Smooth muscle cell (in vitro differentiated cells): ENCODE results near the gene ACTR8. TPM values are rescaled to one million over a fixed set of nuclear protein-coding genes. Genes with fewer than 3 reads are reported as not detected.

ENCODE experiments used
- DNase-seq: peaks from one replicate; lab custom pipeline; 2025; ENCODE audit not compliant: unreplicated experiment; lab: John Stamatoyannopoulos, UW
- H2AFZ ChIP-seq: fragments of 200-600 bp; sonication (generic); 2 replicates; pipeline ENCODE4 v1.6.0; 2016; ENCODE audit warnings: antibody characterized with exemption, low read depth, mild to moderate bottlenecking
- H3F3A ChIP-seq: fragments of 200-600 bp; sonication (generic); 2 replicates; pipeline ENCODE4 v1.6.0; 2017; ENCODE audit warnings: antibody characterized with exemption, low read depth
- H3K27ac ChIP-seq: fragments of 200-600 bp; sonication (generic); 2 replicates; pipeline ENCODE4 v1.5.1; 2016; ENCODE audit warnings: low read depth, mild to moderate bottlenecking
- H3K27me3 ChIP-seq: fragments of 200-600 bp; sonication (generic); 2 replicates; pipeline ENCODE4 v1.6.1; 2016; ENCODE audit warnings: low read depth, mild to moderate bottlenecking
- H3K36me3 ChIP-seq: fragments of 200-600 bp; sonication (generic); 2 replicates; pipeline ENCODE4 v1.5.1; 2016; ENCODE audit warnings: low read depth
- H3K4me1 ChIP-seq: fragments of 200-600 bp; sonication (generic); 2 replicates; pipeline ENCODE4 v1.5.1; 2016; ENCODE audit warnings: low read depth
- H3K4me2 ChIP-seq: fragments of 200-600 bp; sonication (generic); 2 replicates; pipeline ENCODE4 v1.6.0; 2016; ENCODE audit warnings: mild to moderate bottlenecking
- H3K4me3 ChIP-seq: fragments of 200-600 bp; sonication (generic); 2 replicates; pipeline ENCODE4 v1.5.1; 2016; ENCODE audit warnings: mild to moderate bottlenecking
- H3K79me2 ChIP-seq: fragments of 200-600 bp; sonication (generic); 2 replicates; pipeline ENCODE4 v1.6.0; 2016; ENCODE audit warnings: low read depth, mild to moderate bottlenecking
- H3K9ac ChIP-seq: fragments of 200-600 bp; sonication (generic); 2 replicates; pipeline ENCODE4 v1.6.0; 2016; ENCODE audit warnings: low read depth
- H3K9me3 ChIP-seq: fragments of 200-600 bp; sonication (generic); replicated peaks from 2 replicates; pipeline ENCODE4 v1.5.1; 2016; ENCODE audit warnings: low read depth
- H4K20me1 ChIP-seq: fragments of 200-600 bp; sonication (generic); 2 replicates; pipeline ENCODE4 v1.6.0; 2016; ENCODE audit warnings: low read depth
- CTCF ChIP-seq: fragments of 200-600 bp; sonication (generic); IDR thresholded peaks from 2 replicates; pipeline ENCODE4 v1.5.1; 2017; ENCODE audit warnings: borderline replicate concordance, mild to moderate bottlenecking, antibody characterized with exemption; ENCODE audit not compliant: insufficient read depth, poor library complexity, severe bottlenecking
- WGBS: methylation state at CpG from one replicate; pipeline ENCODE4 v1.1.7; 2016; ENCODE audit warnings: low lambda C conversion rate; 5-methylcytosine and 5-hydroxymethylcytosine counted together
- polyA plus RNA-seq: library from polyadenylated mRNA; unstranded; fragments of >200 nt; fragmentation: Nextera tagmentation; extraction: Ambion mirVana; gene quantifications from 2 replicates; pipeline ENCODE4 v1.2.1, GENCODE V29; 2016
- total RNA-seq: library from RNA; depleted of rRNA; stranded (reverse); fragments of >200 nt; gene quantifications from 2 replicates; pipeline ENCODE4 v1.2.3, GENCODE V29; 2014

Gene ACTR8
- total and polyA plus RNA-seq, 2 experiments from 2014 or later = 17.4 to 23.1 TPM

GRCh38 chr3:53887446-53887845 lies 5.5 kb upstream of the ACTR8 start:
- TF ChIP-seq CTCF = no peak
- Histone ChIP-seq H3K9me3 (no peaks in the 10 kb centered on the region), H3K36me3 (no peaks in the 10 kb centered on the region), H2AFZ (no peak overlapping the region), H3K9ac (no peak overlapping the region), H3K27ac (no peak overlapping the region), H3K27me3 (no peaks in the 10 kb centered on the region), H3K4me3 (no peak overlapping the region), H3K4me1 (peaks cover 11% of the 10 kb centered on the region), H4K20me1 (peaks cover 51% of the 10 kb centered on the region), H3F3A (peaks cover 10% of the 10 kb centered on the region), H3K4me2 (no peak overlapping the region), H3K79me2 (peaks cover 43% of the 10 kb centered on the region)
- no peak for DNase-seq

- Histone ChIP-seq H3K27ac (peak overlapping the region; percentile 37), H3K4me2 (no peak overlapping the region), H4K20me1 (peaks cover 47% of the 10 kb centered on the region), H3F3A (peaks cover 10% of the 10 kb centered on the region), H3K4me1 (peaks cover 11% of the 10 kb centered on the region), H3K9ac (no peak overlapping the region), H3K9me3 (no peaks in the 10 kb centered on the region), H3K36me3 (no peaks in the 10 kb centered on the region), H2AFZ (no peak overlapping the region), H3K79me2 (peaks cover 43% of the 10 kb centered on the region), H3K27me3 (no peaks in the 10 kb centered on the region), H3K4me3 (no peak overlapping the region)
- no peak for DNase-seq
- no peak for TF ChIP-seq CTCF
- WGBS = 91% methylated on average over 3 of the region's 3 CpGs
Measured at GRCh38 chr3:53885239-53885638, 3.3 kb upstream of the ACTR8 start.

GRCh38 chr3:53884623-53885022 lies 2.7 kb upstream of the ACTR8 start:
- DNase-seq = no peak
- no peaks in the 10 kb centered on the region for H3K9me3 ChIP-seq
- H3K4me3 ChIP-seq = no peak overlapping the region
- peaks cover 38% of the 10 kb centered on the region for H3K79me2 ChIP-seq
- H2AFZ ChIP-seq = no peak overlapping the region
- TF ChIP-seq CTCF = no peak
- H3K4me2 ChIP-seq = no peak overlapping the region
- H3F3A ChIP-seq = peaks cover 10% of the 10 kb centered on the region
- H3K27ac ChIP-seq = no peak overlapping the region
- peaks cover under 1% of the 10 kb centered on the region for H3K36me3 ChIP-seq
- no peaks in the 10 kb centered on the region for H3K27me3 ChIP-seq
- H3K4me1 ChIP-seq = peaks cover 9% of the 10 kb centered on the region
- peaks cover 42% of the 10 kb centered on the region for H4K20me1 ChIP-seq
- WGBS = 97% methylated on average over 11 of the region's 11 CpGs
- no peak overlapping the region for H3K9ac ChIP-seq

GRCh38 chr3:53883008-53883407 lies 1.1 kb upstream of the ACTR8 start:
- no peak for DNase-seq
- Histone ChIP-seq H3K4me1 (peaks cover 9% of the 10 kb centered on the region), H3K27ac (no peak overlapping the region), H3K36me3 (peaks cover 16% of the 10 kb centered on the region), H3K9me3 (no peaks in the 10 kb centered on the region), H3K27me3 (no peaks in the 10 kb centered on the region), H3K4me2 (no peak overlapping the region), H3K79me2 (peaks cover 29% of the 10 kb centered on the region), H3K4me3 (no peak overlapping the region), H3F3A (peaks cover 10% of the 10 kb centered on the region), H4K20me1 (peaks cover 28% of the 10 kb centered on the region), H2AFZ (no peak overlapping the region), H3K9ac (no peak overlapping the region)
- WGBS = 92% methylated on average over 4 of the region's 4 CpGs
- no peak for TF ChIP-seq CTCF
